ENCODE results near the gene ATP1B1. TPM values are rescaled to one million over a fixed set of nuclear protein-coding genes. Genes with fewer than 3 reads are reported as not detected.

The ATP1B1 gene
- total and polyA plus RNA-seq, 2 of the 13 experiments (the other 11 are each of a cell fraction or from before 2014, with no cell fraction given) = 134 to 135 TPM

- Histone ChIP-seq H3K27me3 (ENCODE audit: control insufficient read depth in 1 of 2, insufficient read depth in 2 of 2, low read length in 2 of 2) (no peaks in the 10 kb centered on the region), H3K27ac (ENCODE audit: extremely low read length, insufficient read depth, low read length) (peak overlapping the region; percentile 7), H3K9me3 (ENCODE audit: low read length) (no peaks in the 10 kb centered on the region), H2AFZ (ENCODE audit: low read length) (no peak overlapping the region), H3K9ac (ENCODE audit: insufficient read depth, low read depth, low read length) (no peak overlapping the region), H3K79me2 (ENCODE audit: insufficient read depth, low read length) (no peaks in the 10 kb centered on the region), H3K4me1 (ENCODE audit: insufficient read depth, low read length) (no peaks in the 10 kb centered on the region), H3K4me3 (replicated peaks in 1 of 3; ENCODE audit: insufficient read depth in 1 of 3, low read depth in 2 of 3, low read length in 3 of 3) (no peak overlapping the region), H4K20me1 (ENCODE audit: insufficient read depth, low read length) (no peaks in the 10 kb centered on the region), H3K36me3 (replicated peaks in 1 of 2; ENCODE audit: control insufficient read depth in 1 of 2, insufficient read depth in 2 of 2, low read length in 2 of 2) (peaks cover 18 to 47% of the 10 kb centered on the region in 2 experiments), H3K4me2 (ENCODE audit: low read depth, low read length) (no peak overlapping the region)
- ChIA-PET CTCF (ENCODE audit: low intra/inter-chr PET ratio, low total read pairs) (no interaction called here), POLR2A (interaction anchor here (0.6 kb wide), 1 partner anchor 353 kb away, joined by 3 read pairs; the partner anchor contains the start of gene SLC19A2)
- no peak for FAIRE-seq
- 92% methylated on average over 4 of the region's 4 CpGs for WGBS (ENCODE audit: low lambda C conversion rate)
- no peak for TF ChIP-seq ZNF646 (CRISPR knock-in tag; IDR thresholded peaks at IDR 0.05)
- no peak for TF ChIP-seq HOMEZ (CRISPR knock-in tag; IDR thresholded peaks at IDR 0.05; ENCODE audit: low read depth)
- no peak for TF ChIP-seq NFE2 (CRISPR knock-in tag; IDR thresholded peaks at IDR 0.05)
- no peak for TF ChIP-seq ZNF264 (CRISPR knock-in tag; IDR thresholded peaks at IDR 0.05)
- TF ChIP-seq POLR2AphosphoS2 (IDR thresholded peaks at IDR 0.05; ENCODE audit: low read depth, low read length) = peak; percentile 35
- no peak for TF ChIP-seq DBP (CRISPR knock-in tag; IDR thresholded peaks at IDR 0.05; ENCODE audit: not compliant biosample characterization)
- no peak for TF ChIP-seq ZNF333 (CRISPR knock-in tag; IDR thresholded peaks at IDR 0.05; ENCODE audit: borderline replicate concordance)
- no peak for TF ChIP-seq PPARG (CRISPR knock-in tag; conservative IDR thresholded peaks at IDR 0.05)
- BruUV-seq (replicated peaks) = no TSS peak
- in situ Hi-C loops (cut with HindIII; ENCODE audit: extremely low pct_ligation_motif_present, low pct_unique_long_range_greater_than_20kb) = no loop called here
- ATAC-seq = no peak
- no peak for DNase-seq (ENCODE audit: low spot score)
- intact Hi-C loops (cut with micrococcal nuclease; ENCODE audit: unreplicated experiment) = no loop called here
Observed at GRCh38 chr1:169132512-169133227, 26.2 kb downstream of the ATP1B1 start.
